Epithelial cell of proximal tubule (primary cell): ENCODE data around the gene PFN4. TPM values are rescaled to one million over a fixed set of nuclear protein-coding genes. Genes with fewer than 3 reads are reported as not detected.

Experiments used
- DNase-seq: peaks from one replicate; pipeline ENCODE4 v3.0.0-alpha.2; 2011; ENCODE audit warnings: low read depth
- H3K4me3 ChIP-seq: 2 replicates; pipeline ENCODE4 v1.5.1; 2011; ENCODE audit warnings: low read depth, mild to moderate bottlenecking, low read length
- CTCF ChIP-seq: conservative IDR thresholded peaks from 2 replicates; pipeline ENCODE4 v1.5.1; 2012; ENCODE audit warnings: low read depth, mild to moderate bottlenecking, low read length
- total RNA-seq: library from RNA; depleted of rRNA; stranded (reverse); fragments of >200 nt; gene quantifications from 2 replicates; pipeline ENCODE4 v1.2.3, GENCODE V29; 2015

PFN4 gene
- total RNA-seq, 1 donor from 2014 or later: not detected

DNA sequence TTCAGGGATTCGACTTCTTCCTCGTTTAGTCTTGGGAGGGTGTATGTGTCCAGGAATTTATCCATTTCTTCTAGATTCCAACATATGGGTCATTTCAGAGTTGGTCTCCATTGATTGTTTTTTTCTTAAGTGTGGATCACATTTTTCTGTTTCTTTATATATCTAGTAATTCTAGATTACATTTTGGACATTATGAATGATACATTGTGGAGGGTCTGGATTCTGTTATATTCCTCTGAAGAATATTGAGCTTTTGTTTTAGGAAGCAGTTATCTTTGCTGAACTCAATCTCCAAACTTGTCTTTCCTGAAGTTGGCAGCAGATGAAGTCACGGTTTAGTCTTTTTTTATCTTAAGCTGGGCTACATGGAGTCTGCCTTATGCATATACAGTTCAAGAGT lies 9.4 kb upstream of the PFN4 start:
- no peak overlapping the region for H3K4me3 ChIP-seq
- no peak for DNase-seq
- no peak for TF ChIP-seq CTCF

GRCh38 chr2:24125956-24126355 lies 2.8 kb upstream of the PFN4 start:
- TF ChIP-seq CTCF: no peak
- no peak for DNase-seq

GRCh38 chr2:24123922-24124580 lies 917 bp upstream of the PFN4 start:
- H3K4me3 ChIP-seq: peak overlapping the region; percentile 82
- TF ChIP-seq CTCF: no peak
- DNase-seq: no peak

More at GRCh38 chr2:24125956-24126355, 2.8 kb upstream of the PFN4 start:
- no peak overlapping the region for H3K4me3 ChIP-seq

DNA sequence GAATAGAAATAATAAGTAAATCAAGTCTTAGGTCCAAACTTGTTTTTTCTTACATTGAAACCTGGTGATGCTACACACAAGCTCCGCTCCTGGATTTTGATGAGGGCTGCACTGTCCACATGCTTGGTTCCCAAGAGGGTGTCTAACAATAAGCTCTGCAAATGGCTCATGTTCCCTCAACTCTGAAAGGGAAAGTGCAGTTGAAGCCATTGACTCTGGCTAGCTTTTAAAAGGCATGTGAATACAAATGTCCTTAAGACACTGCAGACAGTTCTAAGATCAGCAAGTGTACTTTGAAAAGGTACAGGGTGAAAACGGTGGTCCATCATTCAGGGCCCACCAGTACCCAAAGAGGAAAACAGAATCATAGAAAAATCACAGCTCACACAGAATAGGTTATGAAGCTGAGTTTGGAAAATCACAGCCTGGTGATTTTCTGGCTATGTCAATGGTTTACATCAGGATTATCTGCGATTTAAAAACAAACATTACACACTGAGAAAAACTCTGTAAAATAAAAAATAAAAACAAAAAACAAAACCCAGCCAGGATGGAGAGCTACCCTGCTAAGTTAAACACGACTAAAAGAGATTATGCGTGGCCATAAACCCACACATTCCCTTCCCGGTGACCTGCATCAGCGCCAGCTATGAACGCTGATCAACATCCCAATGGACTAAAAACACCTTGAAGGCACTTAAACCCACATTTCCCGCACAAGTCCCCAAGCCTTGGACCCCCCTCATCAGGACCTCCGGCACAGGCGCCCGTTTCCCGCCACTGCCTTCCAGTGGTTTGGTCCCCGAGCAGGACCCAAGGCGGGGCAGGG lies 554 bp downstream of the PFN4 start:
- peak overlapping the region; percentile 82 for H3K4me3 ChIP-seq
- DNase-seq: no peak
- no peak for TF ChIP-seq CTCF

DNA sequence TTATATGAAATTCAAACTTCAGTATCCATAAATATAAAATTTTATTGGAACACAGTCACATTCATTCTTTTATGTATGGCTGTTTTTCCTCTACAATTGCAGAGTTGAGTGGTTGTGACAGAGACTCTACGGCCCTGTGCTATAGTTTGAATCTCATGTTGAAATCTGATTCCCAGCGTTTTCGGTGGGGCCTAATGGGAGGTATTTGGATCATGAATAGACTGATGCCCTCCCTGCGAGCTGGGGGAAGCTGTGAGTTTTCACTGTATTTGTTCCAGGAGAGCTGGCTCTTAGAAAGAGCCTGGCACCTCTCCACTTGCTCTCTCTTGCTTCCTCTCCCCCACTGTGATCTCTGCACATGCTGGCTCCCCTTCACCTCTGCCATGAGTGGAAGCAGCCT lies 1.7 kb downstream of the PFN4 start:
- no peak overlapping the region for H3K4me3 ChIP-seq
- DNase-seq: no peak
- no peak for TF ChIP-seq CTCF

- DNase-seq: no peak
- no peak overlapping the region for H3K4me3 ChIP-seq
- no peak for TF ChIP-seq CTCF
Measured at GRCh38 chr2:24121066-24121465, 2.1 kb downstream of the PFN4 start.
